ENCODE results near the gene EZR. TPM values are rescaled to one million over a fixed set of nuclear protein-coding genes. Genes with fewer than 3 reads are reported as not detected.

Gene EZR
- total and polyA plus RNA-seq, 2 of the 13 experiments (the other 11 are each of a cell fraction or from before 2014, with no cell fraction given) = 34.7 to 60.3 TPM

GRCh38 chr6:158816329-158816728 is 2.8 kb downstream of the EZR start:
- DNase-seq (ENCODE audit: low spot score) = no peak

DNA sequence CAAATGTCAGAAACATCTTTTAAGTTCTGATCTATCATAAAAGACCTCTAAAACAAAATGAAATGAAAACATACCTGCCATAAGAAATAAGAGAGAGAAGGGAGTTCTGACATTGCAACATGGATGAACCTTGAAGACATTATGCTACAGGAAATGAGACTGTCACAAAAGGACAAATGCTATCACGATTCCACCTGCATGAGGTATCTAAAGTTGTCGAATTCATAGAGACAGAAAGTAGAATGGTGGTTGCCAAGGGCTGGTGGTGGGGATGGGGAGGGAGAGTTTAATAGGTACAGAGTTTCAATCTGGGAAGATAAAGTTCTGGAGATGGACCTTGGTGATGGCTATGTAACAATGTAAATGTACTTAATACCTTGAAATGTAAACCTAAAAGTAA is 3.3 kb downstream of the EZR start:
- Histone ChIP-seq H3K9ac (ENCODE audit: insufficient read depth, low read depth, low read length) (no peak overlapping the region), H3K27me3 (ENCODE audit: control insufficient read depth in 1 of 2, insufficient read depth in 2 of 2, low read length in 2 of 2) (no peaks in the 10 kb centered on the region), H2AFZ (ENCODE audit: low read length) (no peak overlapping the region), H3K9me3 (ENCODE audit: low read length) (no peaks in the 10 kb centered on the region), H3K79me2 (ENCODE audit: insufficient read depth, low read length) (peaks cover 51% of the 10 kb centered on the region), H3K4me3 (replicated peaks in 1 of 3; ENCODE audit: insufficient read depth in 1 of 3, low read depth in 2 of 3, low read length in 3 of 3) (peak overlapping the region in 2 of 3 experiments; percentile 16 to 32; a peak in 4 of 6 replicates), H3K4me2 (ENCODE audit: low read depth, low read length) (peak overlapping the region; percentile 94), H3K36me3 (replicated peaks in 1 of 2; ENCODE audit: control insufficient read depth in 1 of 2, insufficient read depth in 2 of 2, low read length in 2 of 2) (peaks cover 5 to 11% of the 10 kb centered on the region in 2 experiments; a peak in 4 of 5 replicates), H3K27ac (ENCODE audit: extremely low read length, insufficient read depth, low read length) (no peak overlapping the region), H3K4me1 (ENCODE audit: insufficient read depth, low read length) (peaks cover 71% of the 10 kb centered on the region), H4K20me1 (ENCODE audit: insufficient read depth, low read length) (peaks cover 20% of the 10 kb centered on the region; the same call in 1 of the 2 replicates)
- in situ Hi-C loops (cut with HindIII; ENCODE audit: extremely low pct_ligation_motif_present, low pct_unique_long_range_greater_than_20kb) = no loop called here
- POLR2A ChIA-PET = no interaction called here
- WGBS (ENCODE audit: low lambda C conversion rate) = 86% methylated on average over 2 of the region's 2 CpGs
- CTCF ChIA-PET (ENCODE audit: low intra/inter-chr PET ratio, low total read pairs) = no interaction called here
- no TSS peak for BruUV-seq (replicated peaks)
- TF ChIP-seq SKIL (CRISPR knock-in tag; IDR thresholded peaks at IDR 0.05; ENCODE audit: borderline replicate concordance) (no peak), CREB1 (IDR thresholded peaks at IDR 0.05) (no peak), CREB1 (CRISPR knock-in tag; IDR thresholded peaks at IDR 0.05) (0 out of 2 replicates have a peak, but pooled peaks have one; percentile 11)
- ATAC-seq (no peak), DNase-seq (ENCODE audit: low spot score) (no peak), FAIRE-seq (no peak)
- intact Hi-C loops (cut with micrococcal nuclease; ENCODE audit: unreplicated experiment) = loop anchor here (2.0 to 5.0 kb wide), 2 partner anchors 17 to 36 kb away; no protein-coding TSS in a partner anchor

More at GRCh38 chr6:158816329-158816728, 2.8 kb downstream of the EZR start:
- no TSS peak for BruUV-seq (replicated peaks)
- no peaks in the 10 kb centered on the region for H3K9me3 ChIP-seq (ENCODE audit: low read length)
- intact Hi-C loops (cut with micrococcal nuclease; ENCODE audit: unreplicated experiment) = loop anchor here (5.0 kb wide), 1 partner anchor 36 kb away; no protein-coding TSS in a partner anchor
- peaks cover 68% of the 10 kb centered on the region for H3K4me1 ChIP-seq (ENCODE audit: insufficient read depth, low read length)
- ATAC-seq (no peak), FAIRE-seq (no peak)
- ChIA-PET CTCF (ENCODE audit: low intra/inter-chr PET ratio, low total read pairs) (no interaction called here), POLR2A (interaction anchor here (1.2 kb wide), 1 partner anchor 9 kb away, joined by 3 read pairs; no protein-coding TSS in a partner anchor)
- H3K9ac ChIP-seq (ENCODE audit: insufficient read depth, low read depth, low read length) = no peak overlapping the region
- no peak overlapping the region for H3K27ac ChIP-seq (ENCODE audit: extremely low read length, insufficient read depth, low read length)
- H3K36me3 ChIP-seq (replicated peaks in 1 of 2; ENCODE audit: control insufficient read depth in 1 of 2, insufficient read depth in 2 of 2, low read length in 2 of 2) = peaks cover 5 to 11% of the 10 kb centered on the region in 2 experiments; a peak in 4 of 5 replicates
- peaks cover 50% of the 10 kb centered on the region for H3K79me2 ChIP-seq (ENCODE audit: insufficient read depth, low read length)
- peak overlapping the region; percentile 94 for H3K4me2 ChIP-seq (ENCODE audit: low read depth, low read length)
- in situ Hi-C loops (cut with HindIII; ENCODE audit: extremely low pct_ligation_motif_present, low pct_unique_long_range_greater_than_20kb) = no loop called here
- H3K4me3 ChIP-seq (replicated peaks in 1 of 3; ENCODE audit: insufficient read depth in 1 of 3, low read depth in 2 of 3, low read length in 3 of 3) = peak overlapping the region; percentile 15 to 81 (median 32); a peak in 4 of 6 replicates
- H3K27me3 ChIP-seq (ENCODE audit: control insufficient read depth in 1 of 2, insufficient read depth in 2 of 2, low read length in 2 of 2) = no peaks in the 10 kb centered on the region
- no peak overlapping the region for H2AFZ ChIP-seq (ENCODE audit: low read length)
- TF ChIP-seq ZFP36L2 (CRISPR knock-in tag; IDR thresholded peaks at IDR 0.05) = no peak
- 0 out of 2 replicates have a peak, but pooled peaks have one; percentile 13 for TF ChIP-seq ZNF605 (CRISPR knock-in tag; IDR thresholded peaks at IDR 0.05)
- 55% methylated on average over 5 of the region's 5 CpGs for WGBS (ENCODE audit: low lambda C conversion rate)
- H4K20me1 ChIP-seq (ENCODE audit: insufficient read depth, low read length) = peaks cover 20% of the 10 kb centered on the region; the same call in 1 of the 2 replicates
